GM12878 (cell line): ENCODE results near the gene CPA2. TPM values are rescaled to one million over a fixed set of nuclear protein-coding genes. Genes with fewer than 3 reads are reported as not detected.

Experiments used
- ATAC-seq: fragments of 200-7000 bp; cut with Tn5 transposase; 3 replicates; pipeline ENCODE4 v1.9.1; 2020; ENCODE audit warnings: mild to moderate bottlenecking, moderate library complexity
- BruUV-seq: library from RNA; stranded (reverse); fragments of 400-500 nt; replicated peaks from 2 replicates; lab custom pipeline; 2021; lab: Mats Ljungman, UMichigan
- CTCF ChIA-PET: fragments of 300-600 bp; sonication (Branson Sonifier 250); formaldehyde crosslinking; extraction: SDS; loops from one replicate; lab custom pipeline; 2021; ENCODE audit warnings: inconsistent platforms; lab: Yijun Ruan, JAX
- POLR2A ChIA-PET: fragments of 350-600 bp; formaldehyde crosslinking; extraction: SDS; loops from one replicate; lab custom pipeline; 2021; ENCODE audit warnings: inconsistent platforms; lab: Charles Lee
- RAD21 ChIA-PET: fragments of 300-600 bp; sonication (Branson Sonifier 250); formaldehyde crosslinking; loops from one replicate; lab custom pipeline; 2023; ENCODE audit warnings: antibody characterized with exemption; ENCODE audit not compliant: unreplicated experiment; lab: Charles Lee
- SMC1A ChIA-PET: fragments of 300-600 bp; sonication (Branson Sonifier 250); formaldehyde crosslinking; loops from one replicate; lab custom pipeline; 2023; ENCODE audit not compliant: unreplicated experiment, uncharacterized antibody; lab: Charles Lee
- DNase-seq: peaks from one replicate; pipeline ENCODE4 v3.0.0-alpha.2; 2011; ENCODE audit warnings: low read depth, low spot score
- FAIRE-seq: peaks from 3 replicates; lab custom pipeline; 2011; peaks lifted over from hg19 to GRCh38; lab: Jason Lieb, UNC
- H2AFZ ChIP-seq: 2 replicates; pipeline ENCODE4 v1.6.0; 2011; ENCODE audit warnings: low read depth, low read length, control low read depth; ENCODE audit not compliant: control insufficient read depth
- H3K27ac ChIP-seq: 2 replicates; pipeline ENCODE4 v1.5.1; 2011; ENCODE audit warnings: control low read depth; ENCODE audit not compliant: control insufficient read depth, insufficient read depth
- H3K27me3 ChIP-seq, 2 experiments: replicated peaks in 1 of 2; 2 replicates each; pipeline versions ENCODE4 v1.6.0 to v1.6.1; 2011; ENCODE audit warnings: low read length in 1 of 2; ENCODE audit not compliant: control insufficient read depth in 2 of 2, insufficient read depth in 2 of 2
- H3K36me3 ChIP-seq, 2 experiments: 2 replicates each; pipeline ENCODE4 v1.5.1; 2011; ENCODE audit warnings: low read length in 1 of 2; ENCODE audit not compliant: control insufficient read depth in 2 of 2, insufficient read depth in 2 of 2
- H3K4me1 ChIP-seq: 2 replicates; pipeline ENCODE4 v1.6.1; 2011; ENCODE audit warnings: mild to moderate bottlenecking, low read length, moderate library complexity, mixed read lengths; ENCODE audit not compliant: control insufficient read depth, insufficient read depth
- H3K4me2 ChIP-seq: 2 replicates; pipeline ENCODE4 v1.6.0; 2011; ENCODE audit warnings: control low read depth; ENCODE audit not compliant: control insufficient read depth, insufficient read depth
- H3K4me3 ChIP-seq: fragments of 200-600 bp; sonication (generic); 2 replicates; pipeline ENCODE4 v1.5.1; 2016
- H3K79me2 ChIP-seq: 2 replicates; pipeline ENCODE4 v1.6.0; 2011; ENCODE audit warnings: low read length; ENCODE audit not compliant: control insufficient read depth, insufficient read depth
- H3K9ac ChIP-seq: 2 replicates; pipeline ENCODE4 v1.8.0; 2011; ENCODE audit warnings: low read length, control low read depth, mixed read lengths; ENCODE audit not compliant: control insufficient read depth, insufficient read depth
- H3K9me3 ChIP-seq: replicated peaks from 3 replicates; pipeline ENCODE4 v1.5.1; 2011; ENCODE audit warnings: mild to moderate bottlenecking, low read length; ENCODE audit not compliant: control insufficient read depth, insufficient read depth
- H4K20me1 ChIP-seq: 2 replicates; pipeline ENCODE4 v1.6.0; 2011; ENCODE audit not compliant: control insufficient read depth, insufficient read depth
- CBX5 ChIP-seq: sonication (generic); IDR thresholded peaks from 2 replicates; pipeline ENCODE4 v1.6.1; 2016; ENCODE audit warnings: low read depth, moderate library complexity, mild to moderate bottlenecking, inconsistent platforms
- CEBPZ ChIP-seq: fragments of 150-350 bp; IDR thresholded peaks from 2 replicates; pipeline ENCODE4 v1.6.1; 2016; ENCODE audit warnings: low read depth, low read length
- CHD1 ChIP-seq: IDR thresholded peaks from 2 replicates; pipeline ENCODE4 v1.6.1; 2012; ENCODE audit warnings: low read depth, low read length, improper control_type of control experiment
- LARP7 ChIP-seq: fragments of 450-650 bp; IDR thresholded peaks from 2 replicates; pipeline ENCODE4 v1.6.1; 2017; ENCODE audit warnings: mild to moderate bottlenecking
- MAX ChIP-seq: IDR thresholded peaks from 2 replicates; pipeline ENCODE4 v1.6.1; 2012; ENCODE audit warnings: low read depth, low read length, improper control_type of control experiment
- MYB ChIP-seq: fragments of 150-350 bp; IDR thresholded peaks from 2 replicates; pipeline ENCODE4 v1.6.1; 2014; ENCODE audit warnings: mild to moderate bottlenecking, low read depth, low read length, borderline replicate concordance
- NFYA ChIP-seq: IDR thresholded peaks from 2 replicates; pipeline ENCODE4 v1.6.1; 2011; ENCODE audit warnings: low read depth, mild to moderate bottlenecking, low read length, improper control_type of control experiment, borderline replicate concordance
- POLR2AphosphoS2 ChIP-seq: IDR thresholded peaks from 2 replicates; pipeline ENCODE4 v1.6.1; 2011; ENCODE audit warnings: low read depth, mild to moderate bottlenecking, low read length, improper control_type of control experiment, moderate library complexity
- TARDBP ChIP-seq: IDR thresholded peaks from 2 replicates; pipeline ENCODE4 v1.6.1; 2016; ENCODE audit warnings: borderline replicate concordance
- TCF3 ChIP-seq: IDR thresholded peaks from 2 replicates; pipeline ENCODE4 v1.6.1; 2012; ENCODE audit warnings: low read depth, mild to moderate bottlenecking, low read length, borderline replicate concordance; ENCODE audit not compliant: insufficient read depth
- YY1 ChIP-seq: IDR thresholded peaks from 2 replicates; pipeline ENCODE4 v1.6.1; 2011; ENCODE audit warnings: low read depth, mild to moderate bottlenecking, low read length
- ZSCAN29 ChIP-seq: fragments of 450-650 bp; IDR thresholded peaks from 2 replicates; pipeline ENCODE4 v1.6.1; 2017; ENCODE audit warnings: mild to moderate bottlenecking, moderate library complexity
- WGBS: methylation state at CpG from one replicate; pipeline ENCODE4 v1.1.6; 2016; ENCODE audit warnings: low lambda C conversion rate; ENCODE audit not compliant: insufficient replicate concordance, insufficient coverage; ENCODE audit errors: missing lambda C conversion rate; 5-methylcytosine and 5-hydroxymethylcytosine counted together
- in situ Hi-C: fragments of 300-500 bp; cut with MboI; formaldehyde crosslinking; loops from 9 replicates; pipeline ENCODE4 v1.14.3; 2018; ENCODE audit warnings: mixed read lengths
- intact Hi-C: fragments of 100-400 bp; cut with micrococcal nuclease; formaldehyde crosslinking; loops from one replicate; pipeline ENCODE4 v1.14.2; 2022; ENCODE audit not compliant: unreplicated experiment
- polyA plus RNA-seq, 11 experiments: library from polyadenylated mRNA; depleted of rRNA in 4 of 11; unstranded in 6 of 11; stranded (reverse) in 5 of 11; fragments of >200 nt; fragmentation: Nextera tagmentation in 4 of 11; fragmentation: Illumina TruSeq in 1 of 11; extraction: Ambion mirVana in 4 of 11; extraction: Trizol in 1 of 11; gene quantifications; 1 replicate in 1 of 11; 2 replicates in 10 of 11; pipeline versions ENCODE4 v1.2.1 to v1.2.3, GENCODE V29; 2011 to 2016; ENCODE audit warnings: inconsistent platforms in 2 of 11, missing spikeins in 2 of 11, low read depth in 1 of 11
- total RNA-seq, 4 experiments: library from RNA; depleted of rRNA in 3 of 4; stranded (reverse); fragments of >200 nt in 3 of 4; fragmentation: Illumina TruSeq in 1 of 4; extraction: Trizol in 1 of 4; gene quantifications; 2 replicates each; pipeline versions ENCODE4 v1.2.1 to v1.2.3, GENCODE V29; 2013 to 2021

The CPA2 gene
- total and polyA plus RNA-seq, 10 of the 15 experiments (the other 5 are each of a cell fraction or from before 2014, with no cell fraction given), result 0.04 to 1.9 TPM; not detected in 8

DNA sequence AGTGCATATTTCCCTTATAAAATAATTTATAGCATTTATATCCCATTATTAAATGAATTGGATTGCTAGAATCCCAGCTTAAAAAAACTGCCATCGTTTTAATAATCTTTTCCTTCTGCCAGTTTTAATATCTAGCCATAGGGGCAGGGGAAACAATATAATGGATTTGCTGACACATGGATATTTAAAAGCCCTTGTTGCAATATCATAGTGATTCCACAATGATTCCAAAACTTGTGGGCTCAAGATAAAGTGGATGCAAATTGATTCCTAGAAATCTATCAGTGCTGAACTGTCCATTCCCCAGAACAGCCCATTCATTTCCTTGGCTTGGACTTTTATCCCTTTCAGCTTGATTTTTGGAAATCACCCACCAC, 2.6 kb downstream of the CPA2 start:
- intact Hi-C loops, result no loop called here
- Histone ChIP-seq H3K36me3 (no peaks in the 10 kb centered on the region), H4K20me1 (no peaks in the 10 kb centered on the region), H3K27me3 (no peaks in the 10 kb centered on the region), H3K4me2 (no peak overlapping the region), H3K79me2 (no peaks in the 10 kb centered on the region), H2AFZ (no peak overlapping the region), H3K9me3 (no peaks in the 10 kb centered on the region), H3K27ac (no peak overlapping the region), H3K4me1 (no peaks in the 10 kb centered on the region), H3K9ac (no peak overlapping the region), H3K4me3 (no peak overlapping the region)
- DNase-seq, result no peak
- in situ Hi-C loops, result no loop called here
- POLR2A ChIA-PET, result no interaction called here
- no TSS peak for BruUV-seq
- SMC1A ChIA-PET, result interaction anchor here (1.3 kb wide), 1 partner anchor 41 kb away, joined by 4 read pairs; no protein-coding TSS in a partner anchor
- FAIRE-seq, result no peak
- WGBS, result 82% methylated on average over 1 of the region's 1 CpG
- TF ChIP-seq POLR2AphosphoS2 (no peak), CEBPZ (no peak), MYB (no peak), YY1 (no peak), TARDBP (no peak), CHD1 (no peak), TCF3 (no peak), LARP7 (no peak), NFYA (no peak), MAX (no peak), ZSCAN29 (no peak), CBX5 (no peak)
- CTCF ChIA-PET, result interaction anchor here (1.3 kb wide), 1 partner anchor 15 kb away, joined by 4 read pairs; no protein-coding TSS in a partner anchor
- RAD21 ChIA-PET, result no interaction called here
- ATAC-seq, result no peak
